Naive thymus-derived CD4-positive, alpha-beta T cell (primary cell): ENCODE results near the gene LZTR1. TPM values are rescaled to one million over a fixed set of nuclear protein-coding genes. Genes with fewer than 3 reads are reported as not detected.

ENCODE experiments used
- ATAC-seq: fragments of 150-1000 bp; cut with Tn5 transposase; 2 replicates; pipeline ENCODE4 v1.10.0; 2021; ENCODE audit warnings: mild to moderate bottlenecking, moderate library complexity
- CTCF ChIA-PET: fragments of 350-600 bp; sonication (Branson Sonifier 250); formaldehyde crosslinking; loops from one replicate; lab custom pipeline; 2021; ENCODE audit warnings: antibody characterized with exemption; lab: Charles Lee
- POLR2A ChIA-PET: fragments of 350-600 bp; sonication (Branson Sonifier 250); formaldehyde crosslinking; loops from one replicate; lab custom pipeline; 2021; ENCODE audit warnings: antibody characterized with exemption, inconsistent platforms; lab: Charles Lee
- DNase-seq, 9 donors: peaks; one replicate each; pipeline versions ENCODE4 v3.0.0 to v3.0.0-alpha.2; 2020 to 2022; ENCODE audit warnings: mixed read lengths in 1 of 9
- H3K27ac ChIP-seq: one replicate; pipeline ENCODE4 v1.7.0; 2013; ENCODE audit warnings: mild to moderate bottlenecking, low read depth, low read length, moderate library complexity
- H3K27me3 ChIP-seq, 2 donors: one replicate each; pipeline ENCODE4 v1.7.0; 2013; ENCODE audit warnings: low read length in 2 of 2, mild to moderate bottlenecking in 2 of 2, moderate library complexity in 2 of 2; ENCODE audit not compliant: control insufficient read depth in 2 of 2, insufficient read depth in 2 of 2
- H3K36me3 ChIP-seq, 3 experiments: 1 replicate in 2 of 3; 2 replicates in 1 of 3; pipeline ENCODE4 v1.7.0; 2013; ENCODE audit warnings: low read length in 3 of 3, mild to moderate bottlenecking in 3 of 3, moderate library complexity in 1 of 3; ENCODE audit not compliant: insufficient read depth in 3 of 3, control insufficient read depth in 2 of 3
- H3K4me1 ChIP-seq, 2 donors: one replicate each; pipeline ENCODE4 v1.7.0; 2013; ENCODE audit warnings: low read length in 2 of 2, mild to moderate bottlenecking in 2 of 2, moderate library complexity in 1 of 2; ENCODE audit not compliant: control insufficient read depth in 2 of 2, insufficient read depth in 2 of 2
- H3K4me3 ChIP-seq: 2 replicates; pipeline ENCODE4 v1.7.0; 2013; ENCODE audit warnings: mild to moderate bottlenecking, low read length
- H3K9me3 ChIP-seq, 3 experiments: 1 replicate in 2 of 3; 2 replicates in 1 of 3; pipeline ENCODE4 v1.7.0; 2013; ENCODE audit warnings: low read length in 3 of 3; ENCODE audit not compliant: control insufficient read depth in 2 of 3
- H3K27ac Mint-ChIP-seq, 9 donors: one replicate each; pipeline ENCODE4 v1.8.0; 2020 to 2022; ENCODE audit warnings: mixed read lengths in 9 of 9, mild to moderate bottlenecking in 8 of 9, moderate library complexity in 5 of 9, inconsistent platforms in 2 of 9
- H3K27me3 Mint-ChIP-seq, 5 donors: one replicate each; pipeline ENCODE4 v1.8.0; 2021 to 2022; ENCODE audit warnings: mixed read lengths in 5 of 5, mild to moderate bottlenecking in 1 of 5
- H3K36me3 Mint-ChIP-seq, 5 donors: one replicate each; pipeline ENCODE4 v1.8.0; 2020 to 2022; ENCODE audit warnings: mixed read lengths in 5 of 5, mild to moderate bottlenecking in 3 of 5, inconsistent platforms in 1 of 5
- H3K4me1 Mint-ChIP-seq, 7 donors: one replicate each; pipeline ENCODE4 v1.8.0; 2020 to 2022; ENCODE audit warnings: mixed read lengths in 7 of 7, mild to moderate bottlenecking in 3 of 7, inconsistent platforms in 1 of 7
- H3K4me3 Mint-ChIP-seq, 10 donors: one replicate each; pipeline ENCODE4 v1.8.0; 2020 to 2022; ENCODE audit warnings: mild to moderate bottlenecking in 10 of 10, mixed read lengths in 10 of 10, moderate library complexity in 6 of 10, inconsistent platforms in 2 of 10
- H3K9me3 Mint-ChIP-seq, 11 donors: one replicate each; pipeline ENCODE4 v1.8.0; 2020 to 2022; ENCODE audit warnings: mixed read lengths in 11 of 11, mild to moderate bottlenecking in 4 of 11, inconsistent platforms in 1 of 11, moderate library complexity in 1 of 11
- intact Hi-C, 2 donors: fragments of 100-400 bp; cut with micrococcal nuclease; formaldehyde crosslinking; loops; one replicate each; pipeline ENCODE4 v1.15.1; 2023
- polyA plus RNA-seq, 2 donors: library from polyadenylated mRNA; unstranded; fragments of 300-500 nt; fragmentation: Illumina TruSeq; gene quantifications; one replicate each; pipeline ENCODE4 v1.2.3, GENCODE V29; 2021
- total RNA-seq, 6 experiments: library from RNA in 5 of 6; stranded (reverse) in 5 of 6; gene quantifications; 1 replicate in 5 of 6; 2 replicates in 1 of 6; pipeline ENCODE4 v1.2.3 and lab custom pipeline; 2021 to 2026

Gene LZTR1
- total and polyA plus RNA-seq, 7 experiments from 2014 or later = 11.4 to 104 (median 71.2) TPM

GRCh38 chr22:20979243-20979809 lies 2.8 kb upstream of the LZTR1 start:
- H3K9me3 ChIP-seq = peaks cover 0 to 8% (median 0%) of the 10 kb centered on the region in 3 experiments
- POLR2A ChIA-PET = interaction anchor here (5.2 kb wide), 1 partner anchor 23 kb away, joined by 59 read pairs; the partner anchor contains the start of gene THAP7
- H3K27me3 Mint-ChIP-seq = no peaks in the 10 kb centered on the region
- H3K36me3 Mint-ChIP-seq = peaks cover 0 to 5% (median 0%) of the 10 kb centered on the region in 5 donors
- H3K4me1 ChIP-seq = peaks cover 15 to 32% of the 10 kb centered on the region in 2 donors
- DNase-seq (peak in 8 of 9 donors; percentile 44 to 86 (median 66)), ATAC-seq (peak; percentile 84)
- intact Hi-C loops = no loop called here
- peaks cover 0 to 8% (median 0%) of the 10 kb centered on the region in 11 donors for H3K9me3 Mint-ChIP-seq
- peak overlapping the region; percentile 61 to 94 (median 89) for H3K27ac Mint-ChIP-seq
- peaks cover 29 to 47% (median 38%) of the 10 kb centered on the region in 7 donors for H3K4me1 Mint-ChIP-seq
- H3K4me3 ChIP-seq = no peak overlapping the region
- CTCF ChIA-PET = no interaction called here
- H3K4me3 Mint-ChIP-seq = peak overlapping the region; percentile 69 to 97 (median 80)
- peaks cover 0 to 5% (median 0%) of the 10 kb centered on the region in 3 experiments for H3K36me3 ChIP-seq
- H3K27ac ChIP-seq = peak overlapping the region; percentile 3
- H3K27me3 ChIP-seq = no peaks in the 10 kb centered on the region

- H3K9me3 Mint-ChIP-seq = peaks cover 0 to 8% (median 0%) of the 10 kb centered on the region in 11 donors
- peak overlapping the region in 9 of 10 donors; percentile 14 to 97 (median 63) for H3K4me3 Mint-ChIP-seq
- ATAC-seq (no peak), DNase-seq (no peak)
- peak overlapping the region; percentile 3 for H3K27ac ChIP-seq
- H3K27me3 Mint-ChIP-seq = no peaks in the 10 kb centered on the region
- no peaks in the 10 kb centered on the region for H3K27me3 ChIP-seq
- ChIA-PET CTCF (no interaction called here), POLR2A (interaction anchor here (5.2 kb wide), 1 partner anchor 22 kb away, joined by 59 read pairs; the partner anchor contains the start of gene THAP7)
- peaks cover 0 to 5% (median 0%) of the 10 kb centered on the region in 3 experiments for H3K36me3 ChIP-seq
- intact Hi-C loops = loop anchor here in 1 of 2 donors (10.0 kb wide), 1 partner anchor 865 kb away; no protein-coding TSS in a partner anchor
- H3K27ac Mint-ChIP-seq = peak overlapping the region in 7 of 9 donors; percentile 35 to 93 (median 89)
- peaks cover 15 to 32% of the 10 kb centered on the region in 2 donors for H3K4me1 ChIP-seq
- H3K4me3 ChIP-seq = no peak overlapping the region
- peaks cover 29 to 47% (median 38%) of the 10 kb centered on the region in 7 donors for H3K4me1 Mint-ChIP-seq
- peaks cover 0 to 8% (median 0%) of the 10 kb centered on the region in 3 experiments for H3K9me3 ChIP-seq
- peaks cover 0 to 5% (median 0%) of the 10 kb centered on the region in 5 donors for H3K36me3 Mint-ChIP-seq
Observed at GRCh38 chr22:20979940-20980453, 2.1 kb upstream of the LZTR1 start.

DNA sequence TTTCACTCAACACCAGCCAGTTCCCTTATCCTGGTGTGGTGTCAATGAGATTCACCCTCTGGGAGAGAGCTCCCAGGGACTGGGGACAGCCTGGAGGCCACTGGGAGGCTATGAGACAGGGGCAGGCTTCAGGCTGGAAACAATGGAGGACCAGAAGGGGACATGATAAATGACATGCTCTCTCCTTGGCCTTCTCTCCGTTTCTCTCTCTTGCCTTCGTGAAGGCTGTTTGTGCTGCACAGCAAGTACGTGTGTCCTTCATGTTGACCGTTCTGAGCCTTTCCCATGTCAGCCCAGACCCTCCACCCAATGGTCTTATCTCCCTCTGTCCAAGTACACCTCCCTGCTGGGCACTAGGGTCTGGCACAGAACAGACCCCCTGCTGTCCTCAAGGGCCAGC lies 1.6 kb upstream of the LZTR1 start:
- DNase-seq (no peak), ATAC-seq (no peak)
- Mint-ChIP-seq H3K4me3 (peak overlapping the region in 8 of 10 donors; percentile 14 to 97 (median 80)), H3K27ac (peak overlapping the region in 6 of 9 donors; percentile 47 to 95 (median 92)), H3K36me3 (peaks cover 0 to 5% (median 0%) of the 10 kb centered on the region in 5 donors), H3K27me3 (no peaks in the 10 kb centered on the region), H3K4me1 (peaks cover 29 to 47% (median 38%) of the 10 kb centered on the region in 7 donors), H3K9me3 (peaks cover 0 to 8% (median 0%) of the 10 kb centered on the region in 11 donors)
- Histone ChIP-seq H3K9me3 (peaks cover 0 to 8% (median 0%) of the 10 kb centered on the region in 3 experiments), H3K27me3 (no peaks in the 10 kb centered on the region), H3K4me1 (peaks cover 15 to 32% of the 10 kb centered on the region in 2 donors), H3K36me3 (peaks cover 0 to 8% (median 0%) of the 10 kb centered on the region in 3 experiments), H3K4me3 (no peak overlapping the region), H3K27ac (peak overlapping the region; percentile 84)
- POLR2A ChIA-PET = interaction anchor here (0.7 to 5.2 kb wide), 2 partner anchors 22 to 110 kb away, joined by 3 to 59 read pairs; partner anchors contain the start of gene THAP7
- CTCF ChIA-PET = interaction anchor here (0.6 kb wide), 1 partner anchor 21 kb away, joined by 3 read pairs; no protein-coding TSS in a partner anchor
- intact Hi-C loops = loop anchor here in 1 of 2 donors (10.0 kb wide), 1 partner anchor 864 kb away; no protein-coding TSS in a partner anchor

GRCh38 chr22:20980938-20981722 lies 967 bp upstream of the LZTR1 start:
- CTCF ChIA-PET = interaction anchor here (0.6 to 1.3 kb wide), 2 partner anchors 21 to 64 kb away, joined by 3 to 4 read pairs; partner anchors contain the start of gene CRKL
- intact Hi-C loops = loop anchor here in 1 of 2 donors (10.0 kb wide), 1 partner anchor 864 kb away; no protein-coding TSS in a partner anchor

DNA sequence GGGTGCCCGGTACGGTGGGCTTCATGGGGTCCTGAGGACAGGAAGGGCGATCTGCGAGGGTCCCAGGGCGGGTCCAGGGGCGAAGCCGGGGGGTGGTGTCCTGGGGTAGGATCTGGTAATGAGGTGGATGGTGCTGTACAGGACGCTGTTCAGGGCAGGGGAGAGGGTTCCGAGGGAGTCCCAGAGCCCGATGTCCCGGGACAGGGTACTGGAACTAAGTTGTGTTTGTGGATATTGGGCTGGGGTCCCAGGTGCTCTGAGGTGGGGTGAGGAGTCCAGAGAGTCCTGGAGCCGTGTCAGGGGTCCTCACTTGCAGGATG lies 426 bp downstream of the LZTR1 start:
- H3K4me1 Mint-ChIP-seq = peaks cover 33 to 50% (median 43%) of the 10 kb centered on the region in 7 donors
- intact Hi-C loops = loop anchor here (1.0 to 10.0 kb wide), 4 partner anchors 18 to 862 kb away; partner anchors contain the start of genes CRKL (in 1 of the 2) and THAP7 (in 1 of the 2)
- no peak for ATAC-seq
- H3K27me3 ChIP-seq = no peaks in the 10 kb centered on the region
- ChIA-PET POLR2A (interaction anchor here (0.6 to 5.2 kb wide), 8 partner anchors 8 to 125 kb away, joined by 3 to 59 read pairs (median 4); partner anchors contain the start of gene THAP7), CTCF (interaction anchor here (0.6 kb wide), 1 partner anchor 146 kb away, joined by 3 read pairs; no protein-coding TSS in a partner anchor)
- H3K36me3 Mint-ChIP-seq = peaks cover 0 to 13% (median 7%) of the 10 kb centered on the region in 5 donors
- H3K27me3 Mint-ChIP-seq = no peaks in the 10 kb centered on the region
- peaks cover 0 to 18% (median 0%) of the 10 kb centered on the region in 3 experiments for H3K36me3 ChIP-seq
- H3K9me3 ChIP-seq = peaks cover 0 to 8% (median 0%) of the 10 kb centered on the region in 3 experiments
- peak overlapping the region; percentile 84 for H3K27ac ChIP-seq
- H3K9me3 Mint-ChIP-seq = peaks cover 0 to 8% (median 0%) of the 10 kb centered on the region in 11 donors
- peak overlapping the region; percentile 79 to 95 (median 89) for H3K27ac Mint-ChIP-seq
- H3K4me1 ChIP-seq = peaks cover 15 to 32% of the 10 kb centered on the region in 2 donors
- H3K4me3 ChIP-seq = peak overlapping the region; percentile 80
- peak overlapping the region; percentile 89 to 97 (median 93) for H3K4me3 Mint-ChIP-seq
- no peak for DNase-seq

More at GRCh38 chr22:20980938-20981722, 967 bp upstream of the LZTR1 start:
- Mint-ChIP-seq H3K27ac (peak overlapping the region; percentile 86 to 97 (median 92)), H3K9me3 (peaks cover 0 to 8% (median 0%) of the 10 kb centered on the region in 11 donors), H3K27me3 (no peaks in the 10 kb centered on the region), H3K36me3 (peaks cover 0 to 7% (median under 1%) of the 10 kb centered on the region in 5 donors), H3K4me3 (peak overlapping the region; percentile 89 to 97 (median 93)), H3K4me1 (peaks cover 30 to 47% (median 38%) of the 10 kb centered on the region in 7 donors)
- H3K4me3 ChIP-seq = peak overlapping the region; percentile 80
- H3K4me1 ChIP-seq = peaks cover 15 to 32% of the 10 kb centered on the region in 2 donors
- peak overlapping the region; percentile 84 for H3K27ac ChIP-seq
- POLR2A ChIA-PET = interaction anchor here (0.7 to 5.2 kb wide), 5 partner anchors 9 to 124 kb away, joined by 3 to 59 read pairs (median 5); partner anchors contain the start of gene THAP7
- peaks cover 0 to 8% (median 0%) of the 10 kb centered on the region in 3 experiments for H3K9me3 ChIP-seq
- no peak for ATAC-seq
- peaks cover 0 to 14% (median 0%) of the 10 kb centered on the region in 3 experiments for H3K36me3 ChIP-seq
- no peak for DNase-seq
- no peaks in the 10 kb centered on the region for H3K27me3 ChIP-seq
